ENCODE data around the gene SLC24A3.

SLC24A3 gene

GRCh38 chr20:19649041-19649440 lies 436.6 kb downstream of the SLC24A3 start (continued):
- TF ChIP-seq ZNF148 (tag by site-specific recombination; IDR thresholded peaks at IDR 0.05; ENCODE audit: borderline replicate concordance) (no peak), ZNF138 (tag by site-specific recombination; IDR thresholded peaks at IDR 0.05; ENCODE audit: borderline replicate concordance) (no peak), ZNF404 (tag by site-specific recombination; IDR thresholded peaks at IDR 0.05) (no peak), PRDM2 (tag by site-specific recombination; IDR thresholded peaks at IDR 0.05; ENCODE audit: borderline replicate concordance) (no peak), ZNF449 (tag by site-specific recombination; IDR thresholded peaks at IDR 0.05) (no peak), ZNF423 (tag by site-specific recombination; IDR thresholded peaks at IDR 0.05) (no peak), ZNF660 (tag by site-specific recombination; IDR thresholded peaks at IDR 0.05) (no peak), KLF17 (tag by site-specific recombination; IDR thresholded peaks at IDR 0.05) (no peak), ZNF121 (tag by site-specific recombination; IDR thresholded peaks at IDR 0.05) (no peak), ZNF23 (tag by site-specific recombination; IDR thresholded peaks at IDR 0.05; ENCODE audit: borderline replicate concordance) (no peak)

- Histone ChIP-seq H3K4me1 (ENCODE audit: control insufficient read depth, insufficient read depth, low read length) (no peaks in the 10 kb centered on the region), H3K9me3 (ENCODE audit: control insufficient read depth, insufficient read depth, low read depth, low read length) (no peaks in the 10 kb centered on the region), H3K27ac (ENCODE audit: extremely low read depth, low read depth, low read length) (no peak overlapping the region), H3K4me3 (ENCODE audit: low read depth, low read length) (no peak overlapping the region), H3K36me3 (ENCODE audit: control insufficient read depth in 2 of 2, insufficient read depth in 1 of 2, low read length in 2 of 2) (no peaks in the 10 kb centered on the region)
- TF ChIP-seq ZFP41 (tag by site-specific recombination; IDR thresholded peaks at IDR 0.05; ENCODE audit: borderline replicate concordance) (no peak), ZNF529 (tag by site-specific recombination; IDR thresholded peaks at IDR 0.05; ENCODE audit: insufficient replicate concordance) (no peak), KLF1 (tag by site-specific recombination; IDR thresholded peaks at IDR 0.05) (no peak)
- ChIA-PET POLR2A (no interaction called here), CTCF (interaction anchor here (0.6 to 0.8 kb wide), 2 partner anchors 133 to 367 kb away, joined by 3 to 4 read pairs; no protein-coding TSS in a partner anchor)
Measured at GRCh38 chr20:19652591-19653026, 440.2 kb downstream of the SLC24A3 start.
